Testis (tissue), 2 donors: ENCODE results near the gene OR52W1.
"Not testable (repeated sequence)": the region's sequence is repeated elsewhere in the genome, so short reads cannot be mapped to it uniquely, and the experiment has no call there.

Experiments
- CTCF ChIP-seq, 3 experiments: fragments of 450-650 bp in 2 of 3; fragments of 200-600 bp in 1 of 3; sonication (generic) in 1 of 3; IDR thresholded peaks; one replicate each; pipeline ENCODE4 v1.5.1; 2016 to 2019; ENCODE audit warnings: antibody characterized with exemption in 3 of 3, mild to moderate bottlenecking in 2 of 3, moderate library complexity in 1 of 3
- POLR2A ChIP-seq: fragments of 450-650 bp; IDR thresholded peaks from one replicate; pipeline ENCODE4 v1.6.1; 2017; ENCODE audit warnings: antibody characterized with exemption, mild to moderate bottlenecking, moderate library complexity

- not testable (repeated sequence) for TF ChIP-seq POLR2A; CTCF (IDR thresholded peaks at IDR 0.05)
Observed at GRCh38 chr11:6248897-6249296, 49.9 kb downstream of the OR52W1 start.
